Mucosa of rectum (tissue), 2 donors: Measurements from ENCODE around the gene AGBL4.

Source experiments
- H3K27ac ChIP-seq, 2 donors: one replicate each; pipeline ENCODE4 v1.7.0; 2013; ENCODE audit warnings: inconsistent platforms in 2 of 2, low read depth in 2 of 2, low read length in 2 of 2
- H3K27me3 ChIP-seq, 2 donors: one replicate each; pipeline ENCODE4 v1.7.0; 2013; ENCODE audit warnings: low read length in 2 of 2; ENCODE audit not compliant: control insufficient read depth in 2 of 2, insufficient read depth in 2 of 2
- H3K36me3 ChIP-seq, 2 donors: one replicate each; pipeline ENCODE4 v1.7.0; 2013; ENCODE audit warnings: low read length in 2 of 2; ENCODE audit not compliant: control insufficient read depth in 2 of 2, insufficient read depth in 2 of 2
- H3K4me1 ChIP-seq, 2 donors: one replicate each; pipeline ENCODE4 v1.7.0; 2013; ENCODE audit warnings: low read length in 2 of 2, mild to moderate bottlenecking in 1 of 2; ENCODE audit not compliant: control insufficient read depth in 2 of 2, insufficient read depth in 2 of 2
- H3K4me3 ChIP-seq, 2 donors: one replicate each; pipeline ENCODE4 v1.7.0; 2013; ENCODE audit warnings: low read length in 2 of 2
- H3K9ac ChIP-seq, 2 donors: one replicate each; pipeline ENCODE4 v1.7.0; 2013; ENCODE audit warnings: low read length in 2 of 2, low read depth in 1 of 2, mild to moderate bottlenecking in 1 of 2
- H3K9me3 ChIP-seq, 2 donors: one replicate each; pipeline ENCODE4 v1.7.0; 2013; ENCODE audit warnings: low read length in 2 of 2; ENCODE audit not compliant: control insufficient read depth in 2 of 2
- donor health status: healthy.
- donor health status: Normal muscosa, but diverticular disease.

Gene AGBL4

DNA sequence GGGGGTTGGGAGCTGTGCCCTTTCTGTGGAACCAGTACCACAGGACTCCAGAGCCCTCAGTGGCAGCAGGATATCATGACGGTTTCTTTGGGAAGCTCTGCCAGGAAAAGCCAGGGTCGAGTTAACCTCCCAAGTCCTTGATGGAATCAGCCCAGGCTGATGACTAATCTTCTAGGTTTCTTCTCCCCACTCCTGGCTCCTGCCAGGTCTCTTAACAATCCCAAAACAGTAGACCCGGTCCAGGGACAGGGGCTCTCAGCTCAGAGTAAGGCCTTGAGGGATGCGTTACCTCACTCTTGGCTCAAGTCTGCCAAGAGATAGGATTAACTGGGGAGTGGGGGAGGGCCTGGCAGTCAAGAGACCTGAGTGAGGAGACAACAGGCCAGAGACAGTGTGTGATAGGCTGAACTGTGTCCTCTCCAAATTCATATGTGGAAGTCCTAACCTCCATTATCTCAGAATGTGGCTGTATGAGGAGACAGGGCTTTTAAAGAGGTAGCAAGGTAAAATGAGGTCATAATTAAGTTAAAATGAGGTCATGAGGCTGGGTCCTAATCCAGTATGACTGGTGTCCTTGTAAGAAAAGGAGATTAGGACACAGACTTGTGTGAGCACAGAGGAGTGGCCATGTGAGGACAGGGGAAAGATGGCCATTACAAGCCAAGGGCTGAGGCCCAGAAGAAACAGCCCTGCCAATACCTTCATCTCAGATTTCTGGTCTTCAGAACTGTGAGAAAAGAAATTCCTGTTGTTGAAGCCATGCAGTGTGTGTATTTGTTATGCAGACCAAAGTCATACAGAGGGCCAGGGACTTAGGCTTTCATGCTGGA lies 1342.1 kb downstream of the AGBL4 start:
- no peaks in the 10 kb centered on the region for H3K4me1 ChIP-seq
- no peak overlapping the region for H3K27ac ChIP-seq

DNA sequence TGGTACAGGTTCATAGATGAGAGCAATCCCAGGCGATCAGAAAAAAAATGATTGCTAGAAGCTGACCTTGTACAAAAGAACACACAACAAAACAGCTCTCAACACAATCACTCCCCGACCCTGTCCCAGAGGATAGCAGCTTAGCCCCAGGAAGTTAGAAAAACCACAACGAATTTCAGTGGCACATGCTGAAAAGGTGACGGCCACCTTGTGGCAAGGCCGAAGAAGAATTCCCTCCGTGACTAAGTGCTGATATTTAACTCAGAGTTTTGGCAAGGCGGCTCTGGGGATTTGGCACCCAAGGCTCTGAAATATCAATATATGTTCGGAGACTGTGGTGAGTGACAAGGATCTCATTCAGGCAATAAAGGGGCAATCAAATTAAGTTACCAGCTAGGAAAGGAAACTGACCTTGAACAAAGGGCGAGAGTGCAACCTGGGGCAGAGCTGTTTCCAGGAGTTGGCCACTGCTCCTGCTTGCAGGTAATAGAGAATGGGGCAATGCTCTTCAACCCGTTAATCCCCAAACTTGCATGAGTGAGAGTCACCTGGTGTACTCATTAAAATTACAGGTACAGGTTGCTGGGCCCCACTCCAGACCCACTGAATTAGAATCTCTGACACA lies 1343.2 kb downstream of the AGBL4 start:
- Histone ChIP-seq H3K36me3 (no peaks in the 10 kb centered on the region), H3K27me3 (peaks cover 0 to 2% of the 10 kb centered on the region in 2 donors), H3K9ac (no peak overlapping the region), H3K9me3 (no peaks in the 10 kb centered on the region), H3K4me3 (no peak overlapping the region), H3K4me1 (no peaks in the 10 kb centered on the region), H3K27ac (no peak overlapping the region)

More for the DNA sequence above, 1342.1 kb downstream of the AGBL4 start:
- Histone ChIP-seq H3K9ac (no peak overlapping the region), H3K27me3 (no peaks in the 10 kb centered on the region), H3K36me3 (no peaks in the 10 kb centered on the region), H3K9me3 (no peaks in the 10 kb centered on the region), H3K4me3 (no peak overlapping the region)

DNA sequence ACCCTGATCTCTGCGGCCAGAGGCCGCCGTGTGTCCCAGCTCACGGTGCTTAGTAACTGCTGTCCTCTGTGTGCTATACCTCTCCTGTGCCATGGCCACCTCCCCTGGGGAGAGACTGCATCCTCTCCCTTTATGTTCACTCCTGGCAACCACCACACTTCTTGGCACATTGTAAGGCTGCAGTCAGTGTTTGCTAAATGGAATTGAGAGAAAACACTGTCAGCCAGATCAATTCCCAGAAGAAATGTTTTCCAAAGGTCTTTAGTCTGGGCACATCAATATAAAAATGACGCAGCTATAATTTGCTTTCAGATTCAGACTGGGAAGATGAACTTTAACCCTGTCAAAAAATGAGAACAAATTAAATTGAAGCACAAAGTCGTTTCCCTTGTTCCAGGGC lies 1343.9 kb downstream of the AGBL4 start:
- Histone ChIP-seq H3K9ac (no peak overlapping the region), H3K36me3 (no peaks in the 10 kb centered on the region), H3K4me1 (no peaks in the 10 kb centered on the region), H3K4me3 (no peak overlapping the region), H3K27me3 (peaks cover 0 to 2% of the 10 kb centered on the region in 2 donors), H3K27ac (no peak overlapping the region), H3K9me3 (no peaks in the 10 kb centered on the region)

DNA sequence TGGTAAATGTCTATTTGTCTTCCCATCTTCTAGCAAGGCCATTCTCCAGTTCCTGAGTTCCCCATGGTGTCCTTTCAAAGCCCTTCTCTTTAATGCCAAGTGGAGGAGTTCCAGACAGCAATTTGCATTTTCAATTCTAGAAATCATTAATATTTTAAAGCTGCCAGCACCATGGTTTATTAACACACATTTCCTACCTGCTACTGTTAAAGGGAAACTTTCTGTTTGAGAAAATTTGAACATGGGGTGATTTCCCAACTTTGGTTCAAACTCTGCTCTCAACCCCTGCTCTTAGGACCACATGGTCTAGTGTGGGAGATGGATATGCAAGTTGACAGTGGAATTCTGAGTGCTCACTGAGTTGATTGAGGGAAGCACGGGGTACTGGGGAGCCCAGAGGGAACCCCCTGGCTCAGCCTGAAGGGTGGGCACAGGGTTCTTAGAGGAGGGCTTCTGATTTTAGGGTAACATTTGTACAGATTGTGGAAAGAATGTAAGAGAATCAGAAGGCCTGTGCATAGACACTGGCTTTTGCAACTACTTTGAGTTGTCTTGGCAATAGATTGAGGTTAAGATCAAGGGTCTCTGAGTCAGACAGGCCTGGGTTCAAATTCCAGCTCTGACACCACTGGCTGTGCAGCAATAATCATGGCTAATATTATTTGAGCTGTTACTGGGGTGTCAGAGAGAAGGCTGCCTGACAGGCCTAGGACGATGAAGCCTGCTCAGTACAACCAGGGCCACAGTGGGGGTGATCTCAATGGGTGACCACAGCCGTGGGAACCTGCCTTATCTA lies 1344.8 kb downstream of the AGBL4 start:
- peaks cover 0 to 2% of the 10 kb centered on the region in 2 donors for H3K27me3 ChIP-seq
- no peak overlapping the region for H3K9ac ChIP-seq
- H3K27ac ChIP-seq = no peak overlapping the region
- H3K9me3 ChIP-seq = no peaks in the 10 kb centered on the region
- H3K36me3 ChIP-seq = no peaks in the 10 kb centered on the region
- H3K4me3 ChIP-seq = no peak overlapping the region
- no peaks in the 10 kb centered on the region for H3K4me1 ChIP-seq

DNA sequence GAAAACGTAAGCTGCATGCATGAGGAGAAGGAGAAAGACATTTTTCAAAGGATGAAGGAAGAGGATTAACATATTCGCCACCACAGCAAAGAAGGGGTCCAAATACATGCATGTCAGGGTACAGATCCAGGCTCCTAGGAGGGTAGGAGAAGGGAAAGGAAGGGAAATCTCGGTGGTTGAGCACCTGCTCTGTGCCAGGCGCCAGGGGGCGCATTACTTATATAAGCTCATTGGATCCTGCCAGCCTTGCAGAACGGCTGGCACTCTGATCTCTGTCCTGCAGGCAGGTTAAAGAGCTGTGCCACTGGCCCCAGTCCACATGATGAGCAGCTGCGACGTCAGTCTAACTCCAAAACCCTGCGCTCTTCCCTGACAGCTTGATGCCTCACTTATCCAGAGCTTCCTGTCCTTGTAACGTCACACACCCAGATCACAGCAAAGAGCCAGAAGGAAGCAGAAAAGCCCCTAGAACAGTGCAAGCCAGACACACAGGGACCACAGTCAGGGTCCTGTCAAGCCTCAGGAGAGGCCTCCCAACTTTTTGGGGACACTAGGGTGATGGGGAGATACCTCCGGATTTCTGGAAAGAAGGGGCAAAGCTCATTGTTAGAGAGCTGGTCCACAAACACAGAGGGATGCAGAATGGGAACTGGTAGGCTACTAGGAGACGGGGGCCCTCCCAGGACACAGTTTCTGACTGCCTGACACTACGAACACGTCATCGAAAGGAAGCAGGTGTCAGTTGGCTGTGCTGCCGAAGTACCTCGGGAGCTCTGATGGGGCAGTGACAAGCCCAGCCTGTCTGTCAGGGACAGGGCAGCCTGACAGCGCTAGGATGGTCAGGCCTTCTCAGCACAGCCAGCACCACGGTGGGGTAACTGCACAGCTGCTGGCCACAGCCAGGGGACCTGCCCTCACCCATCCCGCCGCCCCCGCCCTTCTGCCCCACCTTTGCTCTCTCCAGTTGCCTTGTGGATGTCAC lies 1346.2 kb downstream of the AGBL4 start:
- Histone ChIP-seq H3K4me3 (no peak overlapping the region), H3K36me3 (no peaks in the 10 kb centered on the region), H3K4me1 (no peaks in the 10 kb centered on the region), H3K27ac (no peak overlapping the region), H3K9ac (no peak overlapping the region), H3K27me3 (peaks cover 0 to 2% of the 10 kb centered on the region in 2 donors), H3K9me3 (no peaks in the 10 kb centered on the region)

DNA sequence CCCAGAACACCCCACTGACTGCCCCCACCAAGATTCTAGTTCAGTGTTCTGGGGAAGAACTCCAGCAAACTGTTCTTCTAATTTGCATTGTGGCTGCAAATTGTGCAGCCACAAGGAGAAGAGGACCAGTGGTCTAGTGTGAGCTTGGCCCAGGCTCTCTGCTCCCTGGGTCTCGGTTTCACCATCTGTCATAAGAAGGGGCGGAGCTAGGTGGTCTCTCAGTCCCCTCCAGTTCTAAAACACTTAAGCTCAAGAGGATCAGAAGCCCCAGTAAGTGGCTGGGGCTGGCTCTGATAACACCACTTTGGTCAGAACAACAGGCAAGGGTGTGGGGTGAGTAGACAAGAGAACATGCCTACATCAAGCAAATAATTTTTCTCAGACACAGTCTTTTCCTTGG lies 1346.9 kb downstream of the AGBL4 start:
- no peaks in the 10 kb centered on the region for H3K9me3 ChIP-seq
- no peaks in the 10 kb centered on the region for H3K4me1 ChIP-seq
- H3K27ac ChIP-seq = no peak overlapping the region
- H3K4me3 ChIP-seq = no peak overlapping the region
- peaks cover 0 to 2% of the 10 kb centered on the region in 2 donors for H3K27me3 ChIP-seq
- no peaks in the 10 kb centered on the region for H3K36me3 ChIP-seq
- no peak overlapping the region for H3K9ac ChIP-seq

DNA sequence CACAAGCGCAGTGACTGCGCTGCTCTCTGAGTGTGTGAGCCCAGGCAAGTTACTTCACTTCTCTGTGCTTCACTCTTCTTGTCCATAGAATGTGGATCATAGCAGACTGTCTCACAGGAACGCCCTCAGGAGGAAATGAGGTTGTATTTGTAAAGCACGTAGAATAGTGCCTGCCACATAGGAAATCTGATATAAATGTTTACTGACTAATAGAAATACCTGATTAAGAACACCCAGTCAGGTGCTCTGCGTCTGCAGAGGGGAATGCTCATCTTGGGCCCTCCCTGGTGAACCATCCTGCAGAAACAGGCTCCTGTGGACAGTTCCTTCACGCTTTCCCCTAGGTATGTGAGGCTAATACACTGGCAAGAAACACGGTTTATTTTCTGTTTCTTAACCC lies 1347.4 kb downstream of the AGBL4 start:
- H3K27me3 ChIP-seq = peaks cover 0 to 2% of the 10 kb centered on the region in 2 donors
- H3K4me1 ChIP-seq = no peaks in the 10 kb centered on the region
- no peak overlapping the region for H3K9ac ChIP-seq
- H3K4me3 ChIP-seq = no peak overlapping the region
- H3K9me3 ChIP-seq = no peaks in the 10 kb centered on the region
- no peaks in the 10 kb centered on the region for H3K36me3 ChIP-seq
- H3K27ac ChIP-seq = no peak overlapping the region

DNA sequence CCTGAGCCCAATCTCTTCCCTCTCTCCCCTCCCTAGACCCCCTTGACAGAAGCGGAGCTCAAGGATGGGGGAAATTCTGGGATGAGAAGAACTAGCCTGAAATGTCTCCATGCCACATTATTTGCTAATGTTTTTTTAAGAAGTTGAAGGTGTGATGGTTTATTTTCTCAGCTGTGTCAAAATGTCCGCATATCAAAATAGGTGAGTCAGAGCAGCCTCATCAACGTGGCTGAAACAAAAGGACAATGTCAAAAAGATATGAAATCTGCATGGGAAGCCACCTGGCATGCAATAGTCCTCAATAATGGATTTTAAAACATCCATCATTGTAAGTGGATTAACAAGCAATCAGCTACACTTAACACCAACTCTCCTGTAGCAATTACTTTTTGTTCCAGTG lies 1348.5 kb downstream of the AGBL4 start:
- Histone ChIP-seq H3K9ac (no peak overlapping the region), H3K36me3 (no peaks in the 10 kb centered on the region)

DNA sequence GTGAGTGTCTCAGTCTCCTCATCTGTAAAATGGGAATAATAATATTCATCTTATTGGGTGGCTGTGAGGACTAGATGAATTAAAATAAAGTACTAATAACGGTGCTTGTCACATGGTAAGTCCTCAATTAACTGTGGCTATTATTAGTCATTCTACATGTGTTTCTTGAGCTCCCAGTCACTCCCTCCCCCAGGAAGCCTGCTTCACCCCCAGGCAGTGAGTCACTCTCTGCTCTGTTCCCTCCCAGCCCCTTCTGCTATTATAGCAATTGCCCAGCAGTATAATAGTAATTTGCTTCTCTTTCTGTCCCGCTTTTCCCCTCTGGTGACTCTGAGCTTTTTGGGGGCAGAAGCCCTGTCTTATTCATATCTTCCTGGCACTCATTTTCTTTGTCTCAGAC lies 1349.1 kb downstream of the AGBL4 start:
- no peak overlapping the region for H3K9ac ChIP-seq
- H3K4me3 ChIP-seq = no peak overlapping the region
- H3K4me1 ChIP-seq = no peaks in the 10 kb centered on the region
- H3K9me3 ChIP-seq = no peaks in the 10 kb centered on the region
- no peaks in the 10 kb centered on the region for H3K36me3 ChIP-seq
- H3K27ac ChIP-seq = no peak overlapping the region
- H3K27me3 ChIP-seq = peaks cover 0 to 2% of the 10 kb centered on the region in 2 donors

More for the DNA sequence above, 1348.5 kb downstream of the AGBL4 start:
- no peaks in the 10 kb centered on the region for H3K4me1 ChIP-seq
- no peak overlapping the region for H3K4me3 ChIP-seq
- no peaks in the 10 kb centered on the region for H3K9me3 ChIP-seq
- H3K27me3 ChIP-seq = peaks cover 0 to 2% of the 10 kb centered on the region in 2 donors
- no peak overlapping the region for H3K27ac ChIP-seq
